Mucosa of descending colon (tissue), 3 donors: Measurements from ENCODE around the gene TGM4. TPM values are rescaled to one million over a fixed set of nuclear protein-coding genes. Genes with fewer than 3 reads are reported as not detected.

Experiments used
- ATAC-seq: fragments of 200-7000 bp; cut with Tn5 transposase; one replicate; pipeline ENCODE4 v1.9.1; 2020; ENCODE audit warnings: mild to moderate bottlenecking, moderate library complexity
- DNase-seq, 3 donors: peaks; one replicate each; pipeline ENCODE4 v3.0.0-alpha.2; 2020
- H3K36me3 ChIP-seq: fragments of 200-600 bp; one replicate; pipeline ENCODE4 v1.8.0; 2021; ENCODE audit warnings: low read depth, mild to moderate bottlenecking
- H3K4me1 ChIP-seq: fragments of 200-600 bp; one replicate; pipeline ENCODE4 v1.8.0; 2021; ENCODE audit warnings: low read depth, mild to moderate bottlenecking
- H3K4me3 ChIP-seq: fragments of 200-600 bp; one replicate; pipeline ENCODE4 v1.8.0; 2021; ENCODE audit warnings: mild to moderate bottlenecking
- H3K9me3 ChIP-seq: fragments of 200-600 bp; one replicate; pipeline ENCODE4 v1.8.0; 2021; ENCODE audit warnings: mild to moderate bottlenecking
- intact Hi-C, 2 donors: fragments of 100-400 bp; cut with DNase I in 1 of 2; cut with micrococcal nuclease in 1 of 2; formaldehyde crosslinking; loops; one replicate each; pipeline versions ENCODE4 v1.11.0 to v1.11.1; 2022; cut with DNase I, micrococcal nuclease
- total RNA-seq, 3 donors: library from RNA; stranded (reverse); fragmentation: NEBNext Ultra II Directional in 2 of 3; extraction: Animal tissue kit (Norgen Biotek cat#: 25700) in 2 of 3; gene quantifications; one replicate each; pipeline versions ENCODE4 v1.2.1 to v1.2.4, GENCODE V29; 2021 to 2023
- TF ChIP-seq, protein P1 (sequence below): fragments of 200-600 bp; IDR thresholded peaks from one replicate; pipeline ENCODE4 v1.8.0; 2022; ENCODE audit warnings: antibody characterized with exemption, mild to moderate bottlenecking
- donor health status: DM: no; HTN: no; CAD: no; lungs with moderate emphysema.
- donor health status: DM: no; HTN: no; CAD: no.
- donor health status: DM: no; HTN: yes; CAD: no.

Gene TGM4
- total RNA-seq, 3 donors from 2014 or later: not detected

DNA sequence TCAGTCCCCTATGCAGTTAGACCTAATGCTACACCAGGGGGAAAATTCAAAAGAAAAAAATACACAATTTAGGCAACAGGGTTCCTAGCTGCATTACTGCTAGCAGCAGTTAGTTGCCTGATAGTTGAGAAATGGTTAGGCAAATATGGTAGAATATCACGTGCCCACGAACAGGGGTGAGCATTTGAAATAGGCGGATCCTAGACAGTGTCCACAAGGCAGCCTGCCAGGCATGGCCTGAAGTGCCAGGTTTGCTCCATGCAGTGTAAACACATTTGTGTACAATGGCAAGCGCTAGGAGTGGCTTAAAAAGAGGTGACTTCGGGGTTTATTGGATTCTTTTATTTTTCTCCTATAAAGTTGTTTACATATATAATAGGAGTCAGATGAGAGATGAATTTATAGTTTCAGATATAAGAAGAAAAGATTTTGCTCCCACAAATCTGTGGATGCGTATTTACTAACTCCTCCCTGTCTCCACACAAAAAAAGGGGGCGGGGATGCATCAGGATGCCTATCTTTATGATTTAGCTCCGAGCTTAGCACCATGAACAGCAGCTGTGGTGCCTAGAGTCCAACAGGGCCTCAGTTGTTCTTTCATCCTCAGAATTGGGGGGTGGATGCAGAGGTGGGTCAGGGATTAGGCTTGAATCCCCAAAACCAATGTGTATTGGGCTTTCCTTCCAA is 3.9 kb upstream of the TGM4 start:
- DNase-seq (peak; percentile 73 to 87 (median 80)), ATAC-seq (peak; percentile 96)
- H3K4me3 ChIP-seq: no peak overlapping the region
- TF ChIP-seq, protein P1, sequence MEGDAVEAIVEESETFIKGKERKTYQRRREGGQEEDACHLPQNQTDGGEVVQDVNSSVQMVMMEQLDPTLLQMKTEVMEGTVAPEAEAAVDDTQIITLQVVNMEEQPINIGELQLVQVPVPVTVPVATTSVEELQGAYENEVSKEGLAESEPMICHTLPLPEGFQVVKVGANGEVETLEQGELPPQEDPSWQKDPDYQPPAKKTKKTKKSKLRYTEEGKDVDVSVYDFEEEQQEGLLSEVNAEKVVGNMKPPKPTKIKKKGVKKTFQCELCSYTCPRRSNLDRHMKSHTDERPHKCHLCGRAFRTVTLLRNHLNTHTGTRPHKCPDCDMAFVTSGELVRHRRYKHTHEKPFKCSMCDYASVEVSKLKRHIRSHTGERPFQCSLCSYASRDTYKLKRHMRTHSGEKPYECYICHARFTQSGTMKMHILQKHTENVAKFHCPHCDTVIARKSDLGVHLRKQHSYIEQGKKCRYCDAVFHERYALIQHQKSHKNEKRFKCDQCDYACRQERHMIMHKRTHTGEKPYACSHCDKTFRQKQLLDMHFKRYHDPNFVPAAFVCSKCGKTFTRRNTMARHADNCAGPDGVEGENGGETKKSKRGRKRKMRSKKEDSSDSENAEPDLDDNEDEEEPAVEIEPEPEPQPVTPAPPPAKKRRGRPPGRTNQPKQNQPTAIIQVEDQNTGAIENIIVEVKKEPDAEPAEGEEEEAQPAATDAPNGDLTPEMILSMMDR: no peak
- intact Hi-C loops: no loop called here
- peaks cover 11% of the 10 kb centered on the region for H3K4me1 ChIP-seq
- H3K9me3 ChIP-seq: no peaks in the 10 kb centered on the region
- no peaks in the 10 kb centered on the region for H3K36me3 ChIP-seq

DNA sequence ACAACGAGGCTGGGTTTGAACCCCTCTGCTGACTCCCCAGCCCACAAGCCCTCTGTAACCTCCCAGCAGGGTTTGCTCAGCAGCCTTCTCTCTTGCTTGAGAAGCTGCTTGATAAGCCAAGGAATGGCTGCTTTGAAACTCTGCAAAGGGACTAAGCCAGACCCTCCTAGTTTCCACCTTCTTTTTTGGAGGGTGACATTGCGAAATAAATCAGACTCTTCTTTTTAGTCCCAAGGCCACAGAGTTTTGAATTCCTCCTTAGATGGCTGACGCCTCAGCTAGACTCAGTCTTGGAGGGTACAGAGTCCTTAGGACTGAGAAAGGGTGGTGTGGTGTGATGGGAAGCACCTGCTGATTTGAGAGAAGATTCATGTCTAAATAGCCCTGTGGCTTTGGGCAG is 1.2 kb downstream of the TGM4 start:
- no peaks in the 10 kb centered on the region for H3K36me3 ChIP-seq
- no peaks in the 10 kb centered on the region for H3K9me3 ChIP-seq
- TF ChIP-seq, protein P1: no peak
- H3K4me3 ChIP-seq: no peak overlapping the region
- intact Hi-C loops: no loop called here
- DNase-seq (no peak), ATAC-seq (no peak)
- peaks cover 3% of the 10 kb centered on the region for H3K4me1 ChIP-seq

DNA sequence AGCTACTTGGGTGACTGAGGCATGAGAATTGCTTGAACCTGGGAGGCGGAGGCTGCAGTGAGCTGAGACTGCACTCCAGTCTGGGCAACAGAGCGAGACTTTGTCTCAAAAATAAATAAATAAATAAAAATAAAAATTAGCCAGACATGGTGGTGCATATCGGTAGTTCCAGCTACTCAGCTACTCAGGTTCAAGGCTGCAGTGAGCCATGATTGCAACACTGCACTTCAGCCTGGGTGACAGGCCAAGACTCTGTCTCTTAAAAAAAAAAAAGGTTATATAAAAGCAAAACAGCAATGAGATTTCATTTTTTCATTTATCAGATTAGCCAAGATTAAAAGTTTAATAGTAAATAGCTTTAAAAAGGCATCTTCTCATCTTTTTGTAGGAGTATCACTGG is 2.9 kb downstream of the TGM4 start:
- H3K4me1 ChIP-seq: no peaks in the 10 kb centered on the region
- DNase-seq (no peak), ATAC-seq (no peak)
- H3K36me3 ChIP-seq: no peaks in the 10 kb centered on the region
- intact Hi-C loops: no loop called here
- TF ChIP-seq, protein P1: no peak
- H3K4me3 ChIP-seq: no peak overlapping the region
- no peaks in the 10 kb centered on the region for H3K9me3 ChIP-seq

DNA sequence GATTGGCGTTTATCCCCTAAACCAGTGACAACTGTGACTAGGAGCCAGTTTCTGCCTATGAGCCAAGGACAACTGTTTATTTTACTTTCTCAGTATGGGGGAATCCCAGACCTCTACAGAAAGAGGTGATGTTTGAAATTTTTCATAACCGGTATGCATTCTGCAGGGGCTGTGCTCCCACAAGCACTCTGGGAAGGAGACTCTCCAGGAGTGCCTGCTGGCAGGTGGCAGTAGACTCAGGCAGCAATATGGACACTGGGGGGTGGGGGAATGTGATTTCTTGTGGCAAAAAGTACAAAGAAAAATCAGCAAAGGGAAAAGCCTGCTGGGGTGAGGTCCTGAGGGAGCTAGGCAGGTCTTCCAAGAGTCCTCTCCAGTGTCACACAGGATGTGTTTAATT is 5.9 kb downstream of the TGM4 start:
- H3K9me3 ChIP-seq: no peaks in the 10 kb centered on the region
- no peak for DNase-seq
- intact Hi-C loops: no loop called here
- TF ChIP-seq, protein P1: no peak
- no peaks in the 10 kb centered on the region for H3K36me3 ChIP-seq
- ATAC-seq: no peak
- H3K4me1 ChIP-seq: no peaks in the 10 kb centered on the region
- H3K4me3 ChIP-seq: no peak overlapping the region

DNA sequence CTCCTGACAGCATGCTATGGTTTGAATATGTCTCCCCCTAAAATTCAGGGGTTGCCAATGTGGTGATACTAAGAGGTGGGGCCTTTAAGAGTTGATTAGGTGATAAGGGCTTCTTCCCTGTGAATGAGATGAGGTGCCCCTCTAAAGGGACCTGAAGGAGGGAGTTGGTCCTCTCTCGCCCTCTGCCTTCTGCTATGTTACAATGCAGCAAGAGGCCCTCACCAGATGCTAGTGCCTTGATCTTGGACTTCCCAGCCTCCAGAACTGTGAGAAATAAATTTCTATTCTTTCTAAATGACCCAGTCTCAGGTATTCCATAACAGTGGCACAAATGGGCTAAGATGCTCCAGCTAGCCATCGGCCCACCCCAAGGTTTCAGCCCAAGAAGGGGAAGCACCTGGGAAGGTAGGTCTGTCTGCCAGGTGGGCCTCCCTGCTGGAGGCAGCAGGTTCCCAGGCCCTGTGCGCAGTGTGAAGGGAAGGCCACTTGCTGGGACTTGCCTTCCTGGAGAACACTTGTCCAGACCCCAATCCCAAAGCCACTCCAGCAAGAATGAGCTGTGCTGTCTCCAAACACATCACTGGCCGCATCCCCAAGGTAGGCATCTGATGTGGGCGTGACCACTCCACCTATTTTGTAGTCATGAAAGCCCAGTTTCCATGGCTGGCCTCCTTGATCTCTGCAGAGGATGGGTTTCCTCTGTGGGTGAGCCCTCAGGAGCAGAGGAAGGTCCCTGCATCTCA is 9.0 kb downstream of the TGM4 start:
- intact Hi-C loops: no loop called here
- DNase-seq (no peak), ATAC-seq (no peak)
- TF ChIP-seq, protein P1: no peak
- Histone ChIP-seq H3K4me3 (no peak overlapping the region), H3K36me3 (no peaks in the 10 kb centered on the region), H3K9me3 (no peaks in the 10 kb centered on the region), H3K4me1 (no peaks in the 10 kb centered on the region)
